Stimulated activated naive CD4-positive, alpha-beta T cell treated with Interleukin-2 at 50 U/mL for 16 hours (primary cell): ENCODE results near the gene FAT2.
"Not testable (repeated sequence)": the region's sequence is repeated elsewhere in the genome, so short reads cannot be mapped to it uniquely, and the experiment has no call there.

Experiments
- DNase-seq: peaks from one replicate; lab custom pipeline; 2025; lab: John Stamatoyannopoulos, UW

Gene FAT2

GRCh38 chr5:151580858-151581257 lies 10.3 kb downstream of the FAT2 start:
- no peak for DNase-seq

GRCh38 chr5:151580239-151580638 lies 10.9 kb downstream of the FAT2 start:
- no peak for DNase-seq

- not testable (repeated sequence) for DNase-seq
Measured at GRCh38 chr5:151579146-151579545, 12.0 kb downstream of the FAT2 start.

- DNase-seq, result no peak
Measured at GRCh38 chr5:151578326-151579025, 12.7 kb downstream of the FAT2 start.

- DNase-seq, result no peak
Measured at GRCh38 chr5:151577566-151577965, 13.6 kb downstream of the FAT2 start.

- DNase-seq, result no peak
Measured at GRCh38 chr5:151574444-151574996, 16.6 kb downstream of the FAT2 start.

GRCh38 chr5:151572657-151573368 lies 18.3 kb downstream of the FAT2 start:
- no peak for DNase-seq

- DNase-seq, result no peak
Measured at GRCh38 chr5:151571270-151572173, 19.6 kb downstream of the FAT2 start.

GRCh38 chr5:151570512-151571269 lies 20.4 kb downstream of the FAT2 start:
- no peak for DNase-seq

GRCh38 chr5:151570058-151570457 lies 21.1 kb downstream of the FAT2 start:
- DNase-seq, result no peak

- peak; percentile 8 for DNase-seq
Measured at GRCh38 chr5:151569132-151570046, 21.7 kb downstream of the FAT2 start.

- no peak for DNase-seq
Measured at GRCh38 chr5:151568036-151568435, 23.1 kb downstream of the FAT2 start.

GRCh38 chr5:151565971-151566370 lies 25.2 kb downstream of the FAT2 start:
- no peak for DNase-seq

- no peak for DNase-seq
Measured at GRCh38 chr5:151562019-151562707, 29.0 kb downstream of the FAT2 start.

- no peak for DNase-seq
Measured at GRCh38 chr5:151557951-151558350, 33.2 kb downstream of the FAT2 start.

GRCh38 chr5:151557466-151557865 lies 33.7 kb downstream of the FAT2 start:
- DNase-seq, result no peak

GRCh38 chr5:151556806-151557205 lies 34.3 kb downstream of the FAT2 start:
- DNase-seq, result no peak

- DNase-seq, result no peak
Measured at GRCh38 chr5:151555760-151556576, 35.2 kb downstream of the FAT2 start.

GRCh38 chr5:151553695-151554094 lies 37.4 kb downstream of the FAT2 start:
- no peak for DNase-seq
